NCI-H510A (cell line): ENCODE data around the gene MALL.
"Not testable (repeated sequence)": the region's sequence is repeated elsewhere in the genome, so short reads cannot be mapped to it uniquely, and the experiment has no call there.

ENCODE experiments used
- DNase-seq: peaks from one replicate; lab custom pipeline; 2025; lab: John Stamatoyannopoulos, UW

Gene MALL

GRCh38 chr2:110115291-110116032 is at the start of gene MALL:
TSS of gene MALL (minus strand) at chr2:110115822. CDS start at chr2:110115792, 30 bp downstream.
- DNase-seq, result peak; percentile 64

DNA sequence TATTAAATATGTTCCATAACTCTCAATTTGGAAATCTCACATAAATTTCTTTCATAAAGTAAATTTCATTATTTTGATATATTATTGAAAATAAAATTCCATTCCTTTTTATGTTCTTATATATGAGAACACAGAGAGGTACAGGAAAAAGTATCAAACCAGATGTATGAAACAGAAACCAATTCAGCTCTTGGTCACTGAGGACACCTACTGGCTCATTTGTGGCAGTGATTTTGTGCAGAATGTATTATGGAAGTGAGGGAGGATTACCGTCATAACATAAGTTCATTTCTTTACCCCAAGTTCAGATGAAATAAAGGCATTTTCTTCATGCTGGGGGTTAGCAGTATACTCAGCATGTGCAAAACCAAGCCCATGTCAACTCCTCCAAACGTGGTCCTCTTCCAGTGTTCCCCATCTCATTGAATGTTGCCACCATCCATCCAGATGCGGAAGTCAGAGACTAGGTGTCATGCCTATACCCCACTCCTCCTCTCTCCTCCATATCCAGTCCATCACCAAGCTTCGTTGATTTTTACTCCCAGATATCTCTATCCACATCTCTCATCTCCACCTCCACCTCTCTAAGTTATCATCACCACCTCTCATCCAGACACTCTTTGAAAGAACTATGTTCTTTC is 41.7 kb upstream of the MALL start:
- peak; percentile 9 for DNase-seq

DNA sequence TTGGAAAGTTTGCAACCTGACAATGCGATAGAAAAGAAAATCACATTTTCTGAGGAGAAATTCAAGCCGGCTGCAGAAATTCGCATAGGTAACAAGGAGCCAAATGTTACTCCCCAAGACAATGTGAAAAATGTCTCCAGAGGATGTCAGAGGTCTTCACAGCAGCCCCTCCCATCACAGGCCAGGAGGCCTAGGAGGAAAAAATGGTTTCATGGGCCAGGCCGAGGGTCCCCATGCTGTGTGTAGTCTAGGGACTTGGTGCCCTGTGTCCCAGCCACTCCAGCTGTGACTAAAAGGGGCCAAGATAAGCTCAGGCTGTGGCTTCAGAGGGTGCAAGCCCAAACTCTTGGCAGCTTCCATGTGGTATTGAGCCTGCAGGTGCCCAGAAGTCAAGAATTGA is 39.2 kb upstream of the MALL start:
- not testable (repeated sequence) for DNase-seq

DNA sequence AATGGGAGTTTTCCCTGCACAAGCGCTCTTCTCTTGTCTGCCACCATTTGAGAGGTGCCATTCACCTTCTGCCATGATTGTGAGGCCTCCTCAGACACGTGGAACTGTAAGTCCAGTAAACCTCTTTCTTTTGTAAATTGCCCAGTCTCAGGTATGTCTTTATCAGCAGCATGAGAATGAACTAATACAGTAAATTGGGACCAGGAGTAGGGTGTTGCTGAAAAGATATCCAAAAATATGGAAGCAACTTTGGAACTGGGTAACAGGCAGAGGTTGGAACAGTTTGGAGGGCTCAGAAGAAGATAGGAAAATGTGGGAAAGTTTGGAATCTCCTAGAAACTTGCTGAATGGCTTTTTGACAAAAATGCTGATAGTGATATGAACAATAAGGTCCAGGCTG is 38.6 kb upstream of the MALL start:
- DNase-seq, result not testable (repeated sequence)

DNA sequence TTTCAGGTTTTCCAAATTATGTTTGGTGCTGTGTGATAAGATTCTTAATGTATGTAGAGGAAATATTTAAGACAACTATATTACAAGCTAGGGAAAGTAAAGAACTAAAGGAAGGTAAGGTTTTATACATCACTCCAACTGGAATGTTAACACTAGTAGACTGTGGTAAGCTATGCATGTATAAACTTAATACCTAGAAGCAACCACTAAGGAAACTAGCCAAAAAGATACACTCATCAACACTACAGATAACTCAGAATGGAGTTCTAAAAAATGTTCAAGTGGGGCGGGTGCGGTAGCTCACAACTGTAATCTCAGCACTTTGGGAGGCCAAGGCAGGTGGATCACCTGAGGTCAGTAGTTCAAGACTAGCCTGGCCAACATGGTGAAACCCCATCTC is 37.8 kb upstream of the MALL start:
- DNase-seq, result no peak

DNA sequence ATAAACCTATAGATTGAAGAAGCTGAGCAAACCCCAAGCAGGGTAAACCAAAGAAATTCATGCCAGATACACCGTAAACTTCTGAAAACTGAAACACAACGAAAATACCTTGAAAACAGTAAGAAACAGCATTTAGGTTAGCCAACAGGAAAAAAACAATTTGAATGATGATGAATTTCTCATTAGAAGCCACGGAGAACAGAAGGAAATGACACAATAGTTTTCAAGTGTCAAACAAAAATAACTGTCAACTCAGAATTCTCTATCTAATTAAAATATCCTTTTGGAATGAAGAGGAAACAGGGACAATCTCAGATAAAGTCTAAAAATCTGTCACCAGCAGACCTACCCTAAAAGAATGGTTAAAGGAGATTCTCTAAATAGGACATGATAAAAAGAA is 37.3 kb upstream of the MALL start:
- DNase-seq, result no peak

- DNase-seq, result no peak
Measured at GRCh38 chr2:110149330-110150220, 34.0 kb upstream of the MALL start.

DNA sequence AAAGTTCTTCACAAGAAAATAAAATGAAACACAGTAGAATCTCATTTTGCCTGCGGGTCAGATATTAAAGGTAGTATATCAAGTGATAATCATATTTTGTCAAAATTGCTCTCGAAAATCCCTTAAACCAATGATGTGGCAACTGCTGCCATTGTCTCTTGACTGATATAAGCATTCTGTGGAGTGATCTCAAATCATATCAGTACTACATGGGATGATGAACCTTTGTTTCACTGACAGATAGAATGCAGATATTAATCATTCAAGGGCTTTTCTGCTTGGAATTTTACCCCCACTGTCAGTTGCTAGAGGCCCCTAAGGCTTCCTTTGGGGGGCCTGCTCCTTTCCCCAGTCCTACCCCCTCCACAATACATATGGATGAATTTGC is 31.3 kb upstream of the MALL start:
- DNase-seq, result no peak

- no peak for DNase-seq
Measured at GRCh38 chr2:110146183-110146944, 30.7 kb upstream of the MALL start.

DNA sequence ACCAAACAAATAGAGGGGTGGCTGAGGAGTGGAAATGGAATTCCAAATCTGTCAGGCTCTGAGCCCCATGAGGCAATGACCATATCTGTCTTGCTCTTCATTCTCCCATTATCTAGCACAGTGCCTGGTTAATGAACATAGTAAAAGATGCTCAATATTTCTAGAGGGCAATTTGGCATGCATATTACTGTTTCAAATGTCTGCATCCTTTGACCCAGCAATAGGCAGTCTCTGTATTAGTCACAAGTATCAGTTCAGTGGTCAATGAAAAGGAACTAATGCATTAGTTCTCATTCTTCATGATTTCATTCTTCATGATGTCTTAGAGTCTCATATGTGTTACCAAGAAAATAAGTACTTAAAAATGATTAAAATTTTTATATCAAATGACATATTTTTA is 28.4 kb upstream of the MALL start:
- no peak for DNase-seq

- no peak for DNase-seq
Measured at GRCh38 chr2:110140401-110140800, 24.8 kb upstream of the MALL start.

DNA sequence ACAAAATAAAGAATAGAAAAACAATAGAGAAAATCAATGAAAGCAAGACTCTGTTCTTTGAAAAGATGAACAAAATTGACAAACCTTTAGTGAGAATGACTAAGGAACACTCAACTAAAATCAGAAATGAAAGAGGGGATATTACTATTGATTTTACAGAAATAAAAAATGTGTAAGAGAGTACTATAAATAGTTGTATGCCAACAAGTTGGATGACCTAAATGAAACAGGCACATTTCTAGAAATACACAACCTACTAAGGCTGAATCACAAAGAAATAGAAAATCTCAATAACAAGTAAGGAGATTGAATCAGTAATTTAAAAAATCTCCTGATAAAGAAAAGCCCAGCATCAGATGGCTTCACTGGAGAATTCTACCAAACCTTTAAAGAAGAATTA is 18.4 kb upstream of the MALL start:
- no peak for DNase-seq

- no peak for DNase-seq
Measured at GRCh38 chr2:110131166-110131565, 15.5 kb upstream of the MALL start.

DNA sequence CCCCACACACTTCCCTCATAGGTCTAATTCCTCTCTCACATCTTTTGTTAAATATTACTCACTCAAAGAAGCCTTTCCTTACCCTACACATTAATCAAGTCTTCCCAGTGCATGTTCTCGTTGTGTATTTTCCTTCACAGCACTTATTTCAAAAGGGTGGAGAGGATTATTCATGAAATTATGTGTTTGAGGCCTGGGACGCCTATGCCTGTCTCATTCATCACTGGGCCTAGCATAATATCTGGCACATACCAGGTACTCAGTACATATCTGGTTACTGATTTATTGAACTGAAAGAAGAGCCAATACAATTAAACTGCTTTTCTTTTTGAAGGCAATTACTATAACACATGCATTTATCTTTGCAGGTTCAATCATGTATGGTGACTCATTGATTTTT is 15.1 kb upstream of the MALL start:
- no peak for DNase-seq

DNA sequence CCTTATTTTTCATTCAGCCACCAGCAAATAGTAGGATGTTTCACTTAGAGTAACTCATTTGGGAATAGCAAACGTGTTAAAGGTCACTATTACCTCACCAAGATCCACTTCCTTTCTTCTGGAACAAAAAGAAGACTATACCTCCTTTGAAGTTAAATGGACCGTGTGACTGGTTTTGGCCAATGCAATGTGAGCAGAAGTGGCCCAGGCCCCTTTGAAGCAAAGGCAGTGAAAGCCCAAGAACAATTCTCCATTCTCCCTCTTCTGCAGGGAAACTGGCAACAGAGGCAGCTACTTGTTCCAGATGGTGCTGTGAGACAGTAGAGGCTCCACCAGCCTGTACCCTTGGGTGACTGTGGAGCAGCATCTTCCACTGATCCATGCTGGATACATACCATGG is 11.3 kb upstream of the MALL start:
- DNase-seq, result no peak

DNA sequence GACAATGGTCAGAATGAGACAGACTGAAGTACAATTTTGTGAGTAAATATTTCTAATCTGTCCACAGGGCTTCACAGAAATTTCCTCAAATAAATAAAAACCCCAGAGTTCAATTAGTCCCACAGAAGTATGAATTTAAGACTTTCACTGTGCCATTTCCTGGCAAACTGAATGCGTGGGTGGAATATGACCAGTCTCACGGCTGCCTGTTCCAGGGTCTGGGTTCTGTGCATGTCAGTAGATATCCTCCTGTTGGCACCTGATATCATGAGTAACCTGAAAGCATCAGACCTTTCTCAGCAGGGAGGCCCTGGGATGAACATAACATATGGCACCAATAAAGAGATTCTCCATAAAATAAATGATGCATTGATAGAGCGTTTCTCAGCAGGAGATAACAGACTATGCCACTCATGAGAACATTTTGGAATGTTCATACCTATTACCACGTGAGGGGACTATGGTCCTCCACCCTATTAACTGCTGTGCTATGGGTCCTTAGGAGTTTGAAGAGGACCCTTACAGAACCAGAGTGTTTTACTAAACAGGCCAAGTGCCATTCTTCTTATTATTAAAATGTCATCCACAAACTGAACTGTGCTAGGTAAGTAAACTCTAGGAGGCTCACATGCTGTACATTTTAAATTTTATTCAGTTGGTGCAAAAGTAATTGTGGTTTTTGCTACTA is 10.6 kb upstream of the MALL start:
- peak; percentile 17 for DNase-seq

DNA sequence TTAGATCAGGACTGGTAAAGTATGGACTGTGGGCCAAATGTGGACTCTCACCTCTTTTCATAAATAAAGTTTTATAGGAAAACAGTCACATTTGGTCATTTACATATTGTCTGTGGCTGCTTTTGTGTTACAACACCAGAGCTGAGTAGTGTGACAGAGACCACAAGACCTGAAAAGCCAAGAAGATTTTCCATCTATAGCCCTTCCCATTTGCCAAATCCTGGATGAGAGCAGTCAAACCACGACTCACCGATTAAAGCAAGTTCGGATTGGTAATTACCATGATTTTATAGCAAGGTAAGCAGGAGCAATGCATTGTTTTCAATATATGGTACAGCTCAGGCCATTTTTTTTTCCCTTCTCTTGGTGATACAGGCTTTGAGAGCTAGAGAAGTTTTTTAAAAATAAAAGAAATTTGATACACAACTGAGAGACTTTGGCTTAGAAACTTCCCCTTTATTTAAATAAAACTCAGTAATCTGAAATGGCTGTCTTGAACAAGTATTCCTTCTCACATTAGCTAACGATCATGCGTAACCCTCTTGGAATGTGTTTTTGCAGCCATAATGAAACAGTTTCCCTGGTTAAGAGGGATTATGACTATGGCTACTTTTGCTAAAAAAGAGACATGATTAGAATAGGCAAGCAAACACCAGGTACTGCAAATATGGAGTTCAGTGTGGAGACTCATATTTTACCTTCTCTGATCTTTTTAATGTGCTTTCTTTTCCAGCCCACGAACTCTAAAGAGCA is 9.5 kb upstream of the MALL start:
- DNase-seq, result no peak

- DNase-seq, result peak; percentile 58
Measured at GRCh38 chr2:110124038-110124825, 8.6 kb upstream of the MALL start.

DNA sequence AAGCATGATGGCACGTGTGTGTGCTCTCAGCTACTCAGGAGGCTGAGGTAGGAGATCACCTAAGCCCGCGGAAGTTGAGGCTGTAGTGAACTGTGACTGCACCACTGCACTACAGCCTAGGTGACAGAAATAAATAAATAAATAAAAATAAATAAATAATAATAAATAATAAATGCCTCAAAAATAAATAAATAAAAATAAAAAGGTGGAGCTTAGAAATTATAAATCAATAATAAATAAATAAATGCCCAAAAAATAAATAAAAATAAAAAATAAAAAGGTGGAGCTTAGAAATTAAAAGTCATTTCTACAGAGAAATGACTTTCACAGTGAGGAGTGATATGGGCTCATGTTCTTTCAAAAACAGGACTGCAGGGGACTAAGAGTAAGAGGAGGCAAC is 6.0 kb upstream of the MALL start:
- DNase-seq, result no peak

- no peak for DNase-seq
Measured at GRCh38 chr2:110121052-110121334, 5.4 kb upstream of the MALL start.
